ENCODE measurements around the gene G3BP2. TPM values are rescaled to one million over a fixed set of nuclear protein-coding genes. Genes with fewer than 3 reads are reported as not detected.

The G3BP2 gene
- total and polyA plus RNA-seq, 2 of the 13 experiments (the other 11 are each of a cell fraction or from before 2014, with no cell fraction given), result 51.7 to 179 TPM

DNA sequence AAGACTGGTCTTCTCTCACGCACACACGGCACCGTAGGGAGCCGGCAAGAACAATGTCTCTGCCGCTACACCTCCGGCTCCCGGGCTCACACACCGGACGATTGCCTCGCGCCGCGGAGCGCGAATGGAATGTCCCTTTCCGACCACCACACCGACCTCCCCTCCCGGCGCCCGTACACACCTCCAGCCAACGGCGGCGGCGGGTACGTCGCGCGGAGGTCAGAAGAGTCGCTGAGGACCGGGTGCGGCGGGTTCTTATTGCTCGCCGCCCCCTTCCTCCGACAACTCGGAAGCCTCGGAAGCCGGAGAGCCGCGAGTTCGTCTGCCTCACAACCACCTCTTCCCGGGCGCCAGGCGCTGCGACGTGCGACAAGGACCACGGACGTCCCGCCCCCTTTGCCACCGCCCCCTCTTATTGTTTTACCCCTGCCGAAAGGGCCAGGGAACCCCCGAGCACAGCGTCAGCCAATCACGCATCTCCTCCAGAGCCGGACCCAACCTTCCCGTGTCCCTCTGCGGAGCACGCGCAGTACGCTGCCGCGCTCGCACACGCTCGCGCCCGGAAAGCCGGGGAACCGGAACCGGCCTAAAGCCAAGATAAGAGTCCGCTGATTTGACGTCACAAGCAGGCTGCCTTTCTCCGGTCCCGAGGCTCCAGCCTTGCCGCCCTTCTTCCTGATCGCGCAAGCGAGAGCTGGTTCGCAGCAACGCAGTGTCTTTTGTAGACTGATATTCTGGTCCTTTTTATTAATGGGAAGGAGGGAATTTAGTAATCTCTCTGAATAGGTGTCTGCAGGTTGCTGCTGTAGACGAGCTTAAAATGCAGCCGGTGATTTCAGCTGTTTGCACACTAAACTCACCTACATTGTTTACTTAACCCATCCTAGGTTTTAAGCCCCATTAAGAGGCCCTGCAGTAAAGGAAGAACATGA is at the start of gene G3BP2 (continued):
- TF ChIP-seq IRF2 (CRISPR knock-in tag; IDR thresholded peaks at IDR 0.05), result peak; percentile 54
- peak; percentile 52 for TF ChIP-seq RBM22 (optimal IDR thresholded peaks at IDR 0.05; ENCODE audit: low read length)
- TF ChIP-seq KDM3A (CRISPR knock-in tag; IDR thresholded peaks at IDR 0.05; ENCODE audit: low read depth), result no peak; the same call in 1 of the 2 replicates
- TF ChIP-seq IKZF4 (CRISPR knock-in tag; IDR thresholded peaks at IDR 0.05; ENCODE audit: borderline replicate concordance, low read depth, not compliant biosample characterization), result no peak
- peak; percentile 71 for TF ChIP-seq THAP11 (CRISPR knock-in tag; IDR thresholded peaks at IDR 0.05)
- peak; percentile 20; the same call in 1 of the 2 replicates for TF ChIP-seq ZNF784 (CRISPR knock-in tag; IDR thresholded peaks at IDR 0.05; ENCODE audit: borderline replicate concordance)
- TF ChIP-seq SALL1 (CRISPR knock-in tag; IDR thresholded peaks at IDR 0.05), result peak; percentile 73; the same call in 1 of the 2 replicates
- no peak for TF ChIP-seq MLLT10 (CRISPR knock-in tag; IDR thresholded peaks at IDR 0.05)
- TF ChIP-seq MED1 (CRISPR knock-in tag; IDR thresholded peaks at IDR 0.05), result peak; percentile 59
- TF ChIP-seq SIX4 (CRISPR knock-in tag; IDR thresholded peaks at IDR 0.05), result peak; percentile 8; the same call in 1 of the 2 replicates
- TF ChIP-seq ZFP91 (CRISPR knock-in tag; IDR thresholded peaks at IDR 0.05; ENCODE audit: borderline replicate concordance), result peak; percentile 91; the same call in 1 of the 2 replicates
- no peak for TF ChIP-seq SRSF9 (IDR thresholded peaks at IDR 0.05; ENCODE audit: borderline replicate concordance, insufficient read depth, low read depth, low read length, poor library complexity, severe bottlenecking)
- TF ChIP-seq PPARG (CRISPR knock-in tag; conservative IDR thresholded peaks at IDR 0.05), result no peak
- peak; percentile 76 for TF ChIP-seq YY1 (IDR thresholded peaks at IDR 0.05; ENCODE audit: insufficient read depth, insufficient replicate concordance, low read depth, low read length)
- TF ChIP-seq, protein P1, sequence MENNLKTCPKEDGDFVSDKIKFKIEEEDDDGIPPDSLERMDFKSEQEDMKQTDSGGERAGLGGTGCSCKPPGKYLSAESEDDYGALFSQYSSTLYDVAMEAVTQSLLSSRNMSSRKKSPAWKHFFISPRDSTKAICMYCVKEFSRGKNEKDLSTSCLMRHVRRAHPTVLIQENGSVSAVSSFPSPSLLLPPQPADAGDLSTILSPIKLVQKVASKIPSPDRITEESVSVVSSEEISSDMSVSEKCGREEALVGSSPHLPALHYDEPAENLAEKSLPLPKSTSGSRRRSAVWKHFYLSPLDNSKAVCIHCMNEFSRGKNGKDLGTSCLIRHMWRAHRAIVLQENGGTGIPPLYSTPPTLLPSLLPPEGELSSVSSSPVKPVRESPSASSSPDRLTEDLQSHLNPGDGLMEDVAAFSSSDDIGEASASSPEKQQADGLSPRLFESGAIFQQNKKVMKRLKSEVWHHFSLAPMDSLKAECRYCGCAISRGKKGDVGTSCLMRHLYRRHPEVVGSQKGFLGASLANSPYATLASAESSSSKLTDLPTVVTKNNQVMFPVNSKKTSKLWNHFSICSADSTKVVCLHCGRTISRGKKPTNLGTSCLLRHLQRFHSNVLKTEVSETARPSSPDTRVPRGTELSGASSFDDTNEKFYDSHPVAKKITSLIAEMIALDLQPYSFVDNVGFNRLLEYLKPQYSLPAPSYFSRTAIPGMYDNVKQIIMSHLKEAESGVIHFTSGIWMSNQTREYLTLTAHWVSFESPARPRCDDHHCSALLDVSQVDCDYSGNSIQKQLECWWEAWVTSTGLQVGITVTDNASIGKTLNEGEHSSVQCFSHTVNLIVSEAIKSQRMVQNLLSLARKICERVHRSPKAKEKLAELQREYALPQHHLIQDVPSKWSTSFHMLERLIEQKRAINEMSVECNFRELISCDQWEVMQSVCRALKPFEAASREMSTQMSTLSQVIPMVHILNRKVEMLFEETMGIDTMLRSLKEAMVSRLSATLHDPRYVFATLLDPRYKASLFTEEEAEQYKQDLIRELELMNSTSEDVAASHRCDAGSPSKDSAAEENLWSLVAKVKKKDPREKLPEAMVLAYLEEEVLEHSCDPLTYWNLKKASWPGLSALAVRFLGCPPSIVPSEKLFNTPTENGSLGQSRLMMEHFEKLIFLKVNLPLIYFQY (CRISPR knock-in tag; IDR thresholded peaks at IDR 0.05; ENCODE audit: borderline replicate concordance), result peak; percentile 78; the same call in 1 of the 2 replicates

All from HepG2 (cell line).